MM.1S (cell line): Measurements from ENCODE around the gene FA2H.

Experiments
- DNase-seq: peaks from one replicate; pipeline ENCODE4 v3.0.0-alpha.2; 2015
- H2AFZ ChIP-seq: fragments of 300-600 bp; sonication (generic); 2 replicates; pipeline ENCODE4 v1.6.0; 2016; ENCODE audit warnings: antibody characterized with exemption, low read length
- H3F3A ChIP-seq: fragments of 300-600 bp; sonication (generic); 2 replicates; pipeline ENCODE4 v1.6.1; 2016; ENCODE audit warnings: mild to moderate bottlenecking, antibody characterized with exemption, low read length, moderate library complexity, mixed read lengths; ENCODE audit not compliant: insufficient read depth
- H3K27ac ChIP-seq: fragments of 300-600 bp; sonication (generic); 2 replicates; pipeline ENCODE4 v1.5.1; 2016; ENCODE audit warnings: mild to moderate bottlenecking, low read length
- H3K27me3 ChIP-seq: fragments of 300-600 bp; sonication (generic); replicated peaks from 2 replicates; pipeline ENCODE4 v1.6.0; 2016; ENCODE audit warnings: low read length; ENCODE audit not compliant: insufficient read depth
- H3K36me3 ChIP-seq: fragments of 300-600 bp; sonication (generic); replicated peaks from 2 replicates; pipeline ENCODE4 v1.6.1; 2016; ENCODE audit warnings: mild to moderate bottlenecking, low read length, mixed read lengths; ENCODE audit not compliant: insufficient read depth
- H3K4me1 ChIP-seq: fragments of 300-600 bp; sonication (generic); 2 replicates; pipeline ENCODE4 v1.6.1; 2016; ENCODE audit warnings: low read length, mixed read lengths
- H3K4me2 ChIP-seq: fragments of 300-600 bp; sonication (generic); 2 replicates; pipeline ENCODE4 v1.6.0; 2016; ENCODE audit warnings: low read depth, low read length
- H3K4me3 ChIP-seq: fragments of 300-600 bp; sonication (generic); 2 replicates; pipeline ENCODE4 v1.5.1; 2016; ENCODE audit warnings: low read length, mixed read lengths
- H3K79me2 ChIP-seq: fragments of 300-600 bp; sonication (generic); 2 replicates; pipeline ENCODE4 v1.6.1; 2016; ENCODE audit warnings: mixed run types, low read length, mixed read lengths
- H3K9ac ChIP-seq: fragments of 300-600 bp; sonication (generic); 2 replicates; pipeline ENCODE4 v1.6.1; 2016; ENCODE audit warnings: low read length, mixed read lengths
- H3K9me2 ChIP-seq: fragments of 300-600 bp; sonication (generic); replicated peaks from 2 replicates; pipeline ENCODE4 v1.6.1; 2016; ENCODE audit warnings: mild to moderate bottlenecking, low read length, mixed read lengths; ENCODE audit not compliant: insufficient read depth
- H3K9me3 ChIP-seq: fragments of 300-600 bp; sonication (generic); replicated peaks from 2 replicates; pipeline ENCODE4 v1.6.1; 2016; ENCODE audit warnings: mild to moderate bottlenecking, low read length, mixed read lengths; ENCODE audit not compliant: insufficient read depth
- H4K20me1 ChIP-seq: fragments of 300-600 bp; sonication (generic); 2 replicates; pipeline ENCODE4 v1.6.1; 2016; ENCODE audit warnings: mild to moderate bottlenecking, low read length, moderate library complexity, mixed read lengths; ENCODE audit not compliant: insufficient read depth
- EZH2 ChIP-seq: fragments of 300-600 bp; sonication (generic); optimal IDR thresholded peaks from 2 replicates; pipeline ENCODE3; 2017; ENCODE audit warnings: low read depth, mild to moderate bottlenecking, antibody characterized with exemption, low read length, mixed read lengths
- EZH2phosphoT487 ChIP-seq: fragments of 300-600 bp; sonication (generic); IDR thresholded peaks from 2 replicates; pipeline ENCODE4 v1.6.1; 2018; ENCODE audit warnings: antibody characterized with exemption, low read length
- TF ChIP-seq, protein P1 (sequence below): fragments of 300-600 bp; sonication (generic); IDR thresholded peaks from 2 replicates; pipeline ENCODE4 v1.5.1; 2016; ENCODE audit warnings: antibody characterized with exemption, low read length, mixed read lengths

Gene FA2H, protein sequence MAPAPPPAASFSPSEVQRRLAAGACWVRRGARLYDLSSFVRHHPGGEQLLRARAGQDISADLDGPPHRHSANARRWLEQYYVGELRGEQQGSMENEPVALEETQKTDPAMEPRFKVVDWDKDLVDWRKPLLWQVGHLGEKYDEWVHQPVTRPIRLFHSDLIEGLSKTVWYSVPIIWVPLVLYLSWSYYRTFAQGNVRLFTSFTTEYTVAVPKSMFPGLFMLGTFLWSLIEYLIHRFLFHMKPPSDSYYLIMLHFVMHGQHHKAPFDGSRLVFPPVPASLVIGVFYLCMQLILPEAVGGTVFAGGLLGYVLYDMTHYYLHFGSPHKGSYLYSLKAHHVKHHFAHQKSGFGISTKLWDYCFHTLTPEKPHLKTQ

GRCh38 chr16:74774223-74775139 lies at the start of gene FA2H:
Gene FA2H, minus strand, starts transcription at chr16:74774820. Its CDS starts 65 bp downstream, at chr16:74774755.
- no peak within 1 kb of the TSS for H3K27ac ChIP-seq
- no peaks in the 10 kb centered on the region for H3K9me3 ChIP-seq
- no peaks in the 10 kb centered on the region for H3K9me2 ChIP-seq
- DNase-seq: peak; percentile 76
- H4K20me1 ChIP-seq: no peaks in the 10 kb centered on the region
- H3K4me3 ChIP-seq: peak within 1 kb of the TSS; percentile 54; the same call in 1 of the 2 replicates
- H3K9ac ChIP-seq: peak within 1 kb of the TSS; percentile 33; the same call in 1 of the 2 replicates
- H3K36me3 ChIP-seq: no peaks in the 10 kb centered on the region
- peak within 1 kb of the TSS; percentile 68 for H3K4me2 ChIP-seq
- H3K27me3 ChIP-seq: no peaks in the 10 kb centered on the region
- no peaks in the 10 kb centered on the region for H3F3A ChIP-seq
- no peaks in the 10 kb centered on the region for H3K79me2 ChIP-seq
- H2AFZ ChIP-seq: peak within 1 kb of the TSS; percentile 48; the same call in 1 of the 2 replicates
- no peak for TF ChIP-seq EZH2
- TF ChIP-seq, protein P1, sequence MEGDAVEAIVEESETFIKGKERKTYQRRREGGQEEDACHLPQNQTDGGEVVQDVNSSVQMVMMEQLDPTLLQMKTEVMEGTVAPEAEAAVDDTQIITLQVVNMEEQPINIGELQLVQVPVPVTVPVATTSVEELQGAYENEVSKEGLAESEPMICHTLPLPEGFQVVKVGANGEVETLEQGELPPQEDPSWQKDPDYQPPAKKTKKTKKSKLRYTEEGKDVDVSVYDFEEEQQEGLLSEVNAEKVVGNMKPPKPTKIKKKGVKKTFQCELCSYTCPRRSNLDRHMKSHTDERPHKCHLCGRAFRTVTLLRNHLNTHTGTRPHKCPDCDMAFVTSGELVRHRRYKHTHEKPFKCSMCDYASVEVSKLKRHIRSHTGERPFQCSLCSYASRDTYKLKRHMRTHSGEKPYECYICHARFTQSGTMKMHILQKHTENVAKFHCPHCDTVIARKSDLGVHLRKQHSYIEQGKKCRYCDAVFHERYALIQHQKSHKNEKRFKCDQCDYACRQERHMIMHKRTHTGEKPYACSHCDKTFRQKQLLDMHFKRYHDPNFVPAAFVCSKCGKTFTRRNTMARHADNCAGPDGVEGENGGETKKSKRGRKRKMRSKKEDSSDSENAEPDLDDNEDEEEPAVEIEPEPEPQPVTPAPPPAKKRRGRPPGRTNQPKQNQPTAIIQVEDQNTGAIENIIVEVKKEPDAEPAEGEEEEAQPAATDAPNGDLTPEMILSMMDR: peak; percentile 23
- TF ChIP-seq EZH2phosphoT487: no peak
- no peaks in the 10 kb centered on the region for H3K4me1 ChIP-seq

GRCh38 chr16:74817851-74818250 lies 43.2 kb upstream of the FA2H start:
- TF ChIP-seq EZH2phosphoT487 (no peak), EZH2 (no peak)
- DNase-seq: no peak
- no peak overlapping the region for H2AFZ ChIP-seq

DNA sequence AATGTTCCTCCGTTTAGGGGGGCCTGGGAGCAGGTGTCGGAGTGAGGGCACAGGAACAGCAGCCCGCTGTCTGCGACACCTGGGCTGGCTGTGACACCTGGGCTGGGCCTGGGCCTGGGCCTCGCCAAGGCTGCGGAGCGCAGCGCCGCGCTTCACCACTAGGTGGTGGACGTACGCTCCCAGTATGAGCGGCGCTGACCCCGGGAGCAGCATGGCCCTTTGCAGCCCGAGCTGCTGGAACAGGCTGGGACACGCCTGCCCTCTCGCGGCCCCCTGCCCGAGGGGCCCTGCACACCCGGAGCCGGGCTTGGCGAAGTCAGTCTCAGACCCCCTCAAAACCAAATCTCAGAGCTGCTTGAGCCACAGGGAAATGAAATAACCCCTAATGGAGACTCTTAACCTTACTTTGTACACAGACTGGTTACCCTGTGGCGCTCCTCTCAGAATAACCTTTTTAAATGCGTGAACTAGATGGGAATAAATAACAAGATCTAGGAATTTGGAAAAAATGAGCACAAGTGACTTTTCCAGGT lies 38.6 kb upstream of the FA2H start:
- DNase-seq: peak; percentile 64
- no peak overlapping the region; the same call in 1 of the 2 replicates for H3K4me3 ChIP-seq
- no peak overlapping the region for H3K27ac ChIP-seq
- no peak overlapping the region for H3K9ac ChIP-seq
- no peaks in the 10 kb centered on the region for H3F3A ChIP-seq
- H3K27me3 ChIP-seq: no peaks in the 10 kb centered on the region
- 0 out of 2 replicates have a peak overlapping the region, but pooled peaks have one; percentile 48 for H2AFZ ChIP-seq
- no peaks in the 10 kb centered on the region for H3K9me3 ChIP-seq
- no peaks in the 10 kb centered on the region for H3K9me2 ChIP-seq
- peak overlapping the region; percentile 47; the same call in 1 of the 2 replicates for H3K4me2 ChIP-seq
- TF ChIP-seq EZH2: no peak
- TF ChIP-seq, protein P1: peak; percentile 73
- no peak for TF ChIP-seq EZH2phosphoT487
- no peaks in the 10 kb centered on the region for H3K36me3 ChIP-seq
- no peaks in the 10 kb centered on the region for H4K20me1 ChIP-seq
- H3K4me1 ChIP-seq: no peaks in the 10 kb centered on the region
- no peaks in the 10 kb centered on the region for H3K79me2 ChIP-seq

More at GRCh38 chr16:74817851-74818250, 43.2 kb upstream of the FA2H start:
- Histone ChIP-seq H3K27ac (no peak overlapping the region), H3K79me2 (no peaks in the 10 kb centered on the region), H3K9me2 (no peaks in the 10 kb centered on the region), H4K20me1 (no peaks in the 10 kb centered on the region), H3K4me3 (no peak overlapping the region), H3K9ac (no peak overlapping the region), H3K9me3 (no peaks in the 10 kb centered on the region), H3F3A (no peaks in the 10 kb centered on the region), H3K36me3 (no peaks in the 10 kb centered on the region), H3K4me2 (no peak overlapping the region), H3K4me1 (no peaks in the 10 kb centered on the region), H3K27me3 (no peaks in the 10 kb centered on the region)
